GM21528 (cell line): ENCODE data around the gene CD24.
"Not testable (repeated sequence)": the region's sequence is repeated elsewhere in the genome, so short reads cannot be mapped to it uniquely, and the experiment has no call there.

Experiments used
- ATAC-seq: cut with Tn5 transposase; IDR thresholded peaks from one replicate; pipeline ENCODE4 v1.9.1; 2021; ENCODE audit warnings: mild to moderate bottlenecking, moderate library complexity; ENCODE audit not compliant: unreplicated experiment, low FRiP score

The CD24 gene

GRCh38 chr6:106970769-106971168 lies 3.8 kb downstream of the CD24 start:
- not testable (repeated sequence) for ATAC-seq

GRCh38 chr6:106967936-106968555 lies 6.5 kb downstream of the CD24 start:
- no peak for ATAC-seq

GRCh38 chr6:106966671-106967640 lies 7.6 kb downstream of the CD24 start:
- no peak for ATAC-seq

- no peak for ATAC-seq
Measured at GRCh38 chr6:106966229-106966628, 8.3 kb downstream of the CD24 start.

GRCh38 chr6:106964954-106965353 lies 9.6 kb downstream of the CD24 start:
- no peak for ATAC-seq

GRCh38 chr6:106964099-106964498 lies 10.4 kb downstream of the CD24 start:
- no peak for ATAC-seq

GRCh38 chr6:106963544-106963943 lies 11.0 kb downstream of the CD24 start:
- ATAC-seq = no peak

GRCh38 chr6:106961801-106962200 lies 12.7 kb downstream of the CD24 start:
- ATAC-seq = no peak

- no peak for ATAC-seq
Measured at GRCh38 chr6:106961136-106961535, 13.4 kb downstream of the CD24 start.

GRCh38 chr6:106959985-106960384 lies 14.5 kb downstream of the CD24 start:
- ATAC-seq = no peak

GRCh38 chr6:106939848-106940247 lies 34.7 kb downstream of the CD24 start:
- no peak for ATAC-seq

GRCh38 chr6:106939208-106939607 lies 35.3 kb downstream of the CD24 start:
- no peak for ATAC-seq

- ATAC-seq = no peak
Measured at GRCh38 chr6:106927531-106928398, 46.8 kb downstream of the CD24 start.

GRCh38 chr6:106925948-106926347 lies 48.6 kb downstream of the CD24 start:
- ATAC-seq = no peak

GRCh38 chr6:106924694-106925523 lies 49.6 kb downstream of the CD24 start:
- no peak for ATAC-seq

- ATAC-seq = no peak
Measured at GRCh38 chr6:106922626-106923025, 51.9 kb downstream of the CD24 start.
